HepG2 (cell line): ENCODE results near the gene CHEK2. TPM values are rescaled to one million over a fixed set of nuclear protein-coding genes. Genes with fewer than 3 reads are reported as not detected.

Source experiments
- ATF3 ChIP-seq: sonication (generic); formaldehyde crosslinking; IDR thresholded peaks from 2 replicates; pipeline ENCODE4 v1.4.0; 2020; ENCODE audit warnings: missing genetic modification reagents
- HINFP ChIP-seq: sonication (generic); formaldehyde crosslinking; IDR thresholded peaks from 2 replicates; pipeline ENCODE4 v1.4.0; 2020; ENCODE audit warnings: low read depth, mild to moderate bottlenecking, missing genetic modification reagents
- NCOA1 ChIP-seq: sonication (generic); formaldehyde crosslinking; IDR thresholded peaks from 2 replicates; pipeline ENCODE4 v1.9.0; 2021; ENCODE audit warnings: missing genetic modification reagents
- RBM39 ChIP-seq: fragments of 200-400 bp; formaldehyde crosslinking; IDR thresholded peaks from one replicate; pipeline ENCODE4 v1.6.1; 2018; ENCODE audit warnings: antibody characterized with exemption, mild to moderate bottlenecking, low read depth, low read length; ENCODE audit not compliant: poor library complexity, severe bottlenecking
- SRSF4 ChIP-seq: fragments of 200-400 bp; formaldehyde crosslinking; IDR thresholded peaks from one replicate; pipeline ENCODE4 v1.6.1; 2018; ENCODE audit warnings: mild to moderate bottlenecking, low read depth, low read length, moderate library complexity; ENCODE audit not compliant: poor library complexity, severe bottlenecking
- SRY ChIP-seq: sonication (generic); formaldehyde crosslinking; IDR thresholded peaks from 2 replicates; pipeline ENCODE4 v1.8.0; 2022; ENCODE audit warnings: mild to moderate bottlenecking, missing genetic modification reagents
- STAG1 ChIP-seq: sonication (generic); formaldehyde crosslinking; IDR thresholded peaks from 2 replicates; pipeline ENCODE4 v1.4.0; 2020; ENCODE audit warnings: missing genetic modification reagents
- SYNCRIP ChIP-seq: fragments of 200-400 bp; formaldehyde crosslinking; IDR thresholded peaks from 2 replicates; pipeline ENCODE4 v1.6.1; 2018; ENCODE audit warnings: mild to moderate bottlenecking, low read depth, low read length; ENCODE audit not compliant: insufficient read depth
- TOE1 ChIP-seq: sonication (generic); formaldehyde crosslinking; IDR thresholded peaks from 2 replicates; pipeline ENCODE4 v1.4.0; 2020; ENCODE audit warnings: mild to moderate bottlenecking, missing genetic modification reagents
- ZNF318 ChIP-seq: sonication (generic); formaldehyde crosslinking; IDR thresholded peaks from 2 replicates; pipeline ENCODE4 v1.4.0; 2020; ENCODE audit warnings: mild to moderate bottlenecking, missing genetic modification reagents
- ZNF572 ChIP-seq: sonication (generic); formaldehyde crosslinking; IDR thresholded peaks from 2 replicates; pipeline ENCODE4 v1.5.1; 2020; ENCODE audit warnings: mild to moderate bottlenecking, missing genetic modification reagents
- ZNF674 ChIP-seq: sonication (generic); formaldehyde crosslinking; IDR thresholded peaks from 2 replicates; pipeline ENCODE4 v1.5.0; 2020; ENCODE audit warnings: low read depth, mild to moderate bottlenecking, missing genetic modification reagents
- ZNF713 ChIP-seq: sonication (generic); formaldehyde crosslinking; IDR thresholded peaks from 2 replicates; pipeline ENCODE4 v1.4.0; 2020; ENCODE audit warnings: mild to moderate bottlenecking, missing genetic modification reagents
- ZNF720 ChIP-seq: sonication (generic); formaldehyde crosslinking; IDR thresholded peaks from 2 replicates; pipeline ENCODE4 v1.4.0; 2020; ENCODE audit warnings: missing genetic modification reagents
- polyA plus RNA-seq, 8 experiments: library from polyadenylated mRNA; depleted of rRNA in 3 of 8; stranded (reverse) in 7 of 8; unstranded in 1 of 8; fragments of >200 nt; fragmentation: Illumina TruSeq in 4 of 8; extraction: Trizol in 4 of 8; gene quantifications; 2 replicates each; pipeline versions ENCODE4 v1.2.1 to v1.2.3, GENCODE V29; 2011 to 2016; ENCODE audit warnings: low read depth in 4 of 8, missing spikeins in 1 of 8, mixed read lengths in 1 of 8; ENCODE audit not compliant: insufficient read depth in 1 of 8
- total RNA-seq, 5 experiments: library from RNA; depleted of rRNA; stranded (reverse); fragments of >200 nt; fragmentation: Illumina TruSeq; extraction: Trizol; gene quantifications; 2 replicates each; pipeline ENCODE4 v1.2.3, GENCODE V29; 2016; ENCODE audit warnings: low read depth in 1 of 5
- TF ChIP-seq, protein P1 (sequence below): sonication (generic); formaldehyde crosslinking; IDR thresholded peaks from 2 replicates; pipeline ENCODE4 v1.4.0; 2020; ENCODE audit warnings: mild to moderate bottlenecking, missing genetic modification reagents

The CHEK2 gene
- total and polyA plus RNA-seq, 2 of the 13 experiments (the other 11 are each of a cell fraction or from before 2014, with no cell fraction given): 27.0 to 40.5 TPM

GRCh38 chr22:28783786-28784671, 42.4 kb upstream of the CHEK2 start (continued):
- no peak for TF ChIP-seq ZNF318 (CRISPR knock-in tag)
- no peak for TF ChIP-seq SYNCRIP
- no peak for TF ChIP-seq ZNF720
- TF ChIP-seq SRSF4: no peak
- no peak for TF ChIP-seq ZNF713 (CRISPR knock-in tag)
- no peak for TF ChIP-seq ATF3
- TF ChIP-seq, protein P1, sequence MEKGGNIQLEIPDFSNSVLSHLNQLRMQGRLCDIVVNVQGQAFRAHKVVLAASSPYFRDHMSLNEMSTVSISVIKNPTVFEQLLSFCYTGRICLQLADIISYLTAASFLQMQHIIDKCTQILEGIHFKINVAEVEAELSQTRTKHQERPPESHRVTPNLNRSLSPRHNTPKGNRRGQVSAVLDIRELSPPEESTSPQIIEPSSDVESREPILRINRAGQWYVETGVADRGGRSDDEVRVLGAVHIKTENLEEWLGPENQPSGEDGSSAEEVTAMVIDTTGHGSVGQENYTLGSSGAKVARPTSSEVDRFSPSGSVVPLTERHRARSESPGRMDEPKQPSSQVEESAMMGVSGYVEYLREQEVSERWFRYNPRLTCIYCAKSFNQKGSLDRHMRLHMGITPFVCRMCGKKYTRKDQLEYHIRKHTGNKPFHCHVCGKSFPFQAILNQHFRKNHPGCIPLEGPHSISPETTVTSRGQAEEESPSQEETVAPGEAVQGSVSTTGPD (CRISPR knock-in tag): no peak
- TF ChIP-seq STAG1 (CRISPR knock-in tag): no peak; the same call in 1 of the 2 replicates
- TF ChIP-seq SRY (CRISPR knock-in tag): no peak
- TF ChIP-seq ZNF572 (CRISPR knock-in tag): no peak
- TF ChIP-seq RBM39: no peak
- no peak for TF ChIP-seq HINFP (CRISPR knock-in tag)
- TF ChIP-seq NCOA1 (CRISPR knock-in tag): no peak
- no peak for TF ChIP-seq ZNF674 (CRISPR knock-in tag)
- TF ChIP-seq TOE1 (CRISPR knock-in tag): no peak
